Activated CD8-positive, alpha-beta memory T cell treated with anti-CD3 and anti-CD28 coated beads, Interleukin-2, amount 50 U/mL, for 1 hour (primary cell): ENCODE data around the gene OBSCN.

Source experiments
- DNase-seq: peaks from one replicate; pipeline ENCODE4 v3.0.0-alpha.2; 2020; ENCODE audit errors: extremely low read depth

Gene OBSCN

GRCh38 chr1:228354390-228355320 lies 146.8 kb downstream of the OBSCN start:
- DNase-seq, result no peak

GRCh38 chr1:228356897-228357680 lies 149.2 kb downstream of the OBSCN start:
- DNase-seq, result no peak

DNA sequence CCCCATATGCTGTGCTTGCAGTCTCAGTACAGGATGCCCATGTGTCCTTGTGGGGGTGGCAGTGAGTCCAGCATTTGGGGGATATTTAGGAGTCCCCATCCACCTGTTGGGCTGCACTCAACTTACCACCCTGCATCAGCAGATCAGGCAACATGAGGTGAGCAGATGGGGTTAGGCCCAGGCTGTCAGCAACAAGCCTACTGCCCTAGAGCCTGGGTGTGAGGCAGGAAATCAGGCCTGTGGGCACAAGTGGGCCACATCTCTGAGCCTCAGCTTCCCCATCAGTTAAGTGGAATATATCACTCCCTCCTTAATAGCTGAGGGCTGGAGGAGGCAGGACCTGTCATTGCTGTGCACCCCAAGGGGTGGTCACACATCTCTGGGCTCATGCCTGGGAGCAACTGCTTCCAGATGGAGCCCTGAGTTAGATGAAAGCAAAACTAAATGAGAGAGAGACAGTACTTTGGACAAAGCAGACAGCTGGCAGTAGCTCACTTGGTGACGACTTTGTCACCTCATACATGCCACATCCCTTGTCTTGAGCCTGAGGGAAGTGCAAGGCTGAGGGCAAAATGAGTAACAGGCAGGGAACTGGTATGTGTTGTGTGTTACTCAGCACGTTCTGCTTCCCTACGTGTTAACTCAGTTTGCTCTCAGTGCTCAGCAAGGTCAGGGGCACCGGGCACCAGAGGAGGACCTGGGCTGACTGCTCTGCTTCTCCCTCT lies 150.4 kb downstream of the OBSCN start:
- DNase-seq, result no peak

DNA sequence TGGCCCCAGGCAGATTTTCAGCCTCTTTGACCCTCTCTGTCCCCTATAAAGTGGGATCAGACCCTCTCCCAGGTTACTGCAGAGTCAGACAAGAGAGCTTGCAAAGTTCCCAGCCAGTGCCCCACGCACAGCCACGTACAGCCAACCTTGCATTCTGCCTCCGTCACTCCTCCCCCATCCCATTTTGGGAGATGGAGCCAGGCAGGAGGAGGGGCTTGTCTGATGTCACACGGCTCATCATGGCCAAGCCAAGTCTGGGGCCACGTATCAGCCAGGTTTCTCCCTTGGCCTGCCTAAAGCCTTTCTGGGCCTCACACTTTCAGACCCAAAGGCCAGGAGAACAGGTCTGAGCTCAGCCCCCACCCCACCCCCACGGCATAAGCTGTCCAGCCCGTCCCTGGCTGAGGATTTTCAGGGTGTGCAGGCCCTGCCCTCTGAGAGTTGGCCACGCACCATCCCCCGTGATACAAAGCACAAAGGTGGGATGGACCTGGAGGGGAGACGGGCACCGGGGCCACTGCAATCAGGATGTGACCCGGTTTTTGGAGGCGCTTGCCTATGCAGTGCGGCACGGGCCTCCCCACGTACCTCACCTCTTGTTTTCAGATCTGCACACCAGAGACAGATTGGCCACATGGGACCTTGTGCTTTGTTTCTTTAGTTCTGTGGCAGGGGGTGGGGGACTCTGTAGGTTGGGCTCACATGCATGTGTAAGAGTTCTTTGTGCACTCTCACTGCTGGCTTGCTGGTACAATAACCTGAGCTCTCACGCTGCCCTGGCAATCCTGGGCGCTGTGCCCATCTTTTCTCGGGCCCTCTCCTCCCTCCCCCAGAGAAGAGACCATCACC lies 151.1 kb downstream of the OBSCN start:
- no peak for DNase-seq

GRCh38 chr1:228359613-228360532 lies 152.0 kb downstream of the OBSCN start:
- no peak for DNase-seq

- no peak for DNase-seq
Observed at GRCh38 chr1:228360533-228361313, 152.9 kb downstream of the OBSCN start.

- no peak for DNase-seq
Observed at GRCh38 chr1:228361314-228362140, 153.7 kb downstream of the OBSCN start.

DNA sequence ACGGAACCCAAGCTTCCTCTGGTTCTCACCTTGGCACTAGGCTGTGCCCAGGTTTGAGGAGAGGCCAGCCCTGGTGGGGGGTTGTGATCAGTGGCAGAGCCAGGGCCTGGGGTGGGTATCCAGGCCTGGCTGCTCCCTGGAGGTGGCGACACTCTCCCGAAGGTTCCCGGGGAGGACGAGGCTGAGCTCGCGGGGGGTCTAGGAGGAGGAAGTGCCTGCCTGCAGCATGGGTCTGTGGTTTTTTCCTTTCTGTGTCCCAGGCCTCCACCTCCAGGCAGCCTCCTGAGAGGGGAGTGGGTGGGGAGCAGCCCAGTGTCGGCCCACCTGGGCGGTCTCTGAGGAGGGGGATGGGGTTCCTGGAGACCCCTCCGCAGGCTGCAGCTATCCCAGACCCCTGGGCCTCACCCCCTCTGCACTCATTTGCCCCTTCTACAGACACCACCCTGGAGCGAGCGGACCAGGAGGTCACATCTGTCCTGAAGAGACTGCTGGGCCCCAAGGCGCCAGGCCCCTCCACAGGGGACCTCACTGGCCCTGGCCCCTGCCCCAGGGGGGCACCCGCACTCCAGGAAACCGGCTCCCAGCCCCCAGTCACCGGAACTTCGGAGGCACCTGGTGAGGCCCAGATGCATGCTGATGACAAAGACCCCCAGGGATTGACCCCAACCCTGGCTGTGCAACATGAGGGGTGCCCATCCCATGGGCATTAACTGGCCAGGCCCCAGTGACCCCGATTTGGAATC lies 154.5 kb downstream of the OBSCN start:
- no peak for DNase-seq

DNA sequence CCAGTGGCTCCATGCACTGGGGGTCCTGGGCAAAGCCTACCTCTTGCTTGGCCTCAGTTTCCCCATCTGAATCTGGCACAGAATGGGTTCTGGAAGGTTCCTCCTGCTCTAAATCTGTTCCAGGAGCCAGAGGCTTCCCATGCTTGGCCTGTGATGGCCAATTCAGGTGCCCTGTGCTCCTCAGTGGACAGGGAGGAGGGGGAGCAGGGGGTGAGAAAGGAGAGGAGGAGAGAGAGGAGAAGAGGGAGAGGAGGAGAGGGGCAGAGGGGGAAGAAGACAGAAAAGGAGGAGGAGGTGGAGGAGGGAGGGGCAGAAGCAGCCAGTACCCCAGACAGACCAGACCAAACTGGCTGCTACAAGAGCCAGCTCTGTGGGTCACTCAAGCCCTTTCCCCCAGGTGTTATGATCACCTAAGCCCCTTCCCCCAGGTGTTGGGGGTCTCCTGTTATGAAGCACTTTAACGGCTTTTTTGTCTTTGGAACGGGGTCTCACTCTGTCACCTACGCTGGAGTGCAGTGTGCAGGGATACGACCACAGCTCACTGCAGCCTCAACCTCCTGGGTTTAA lies 155.1 kb downstream of the OBSCN start:
- no peak for DNase-seq

GRCh38 chr1:228363686-228364067 lies 155.8 kb downstream of the OBSCN start:
- no peak for DNase-seq

GRCh38 chr1:228364068-228364705 lies 156.3 kb downstream of the OBSCN start:
- no peak for DNase-seq

DNA sequence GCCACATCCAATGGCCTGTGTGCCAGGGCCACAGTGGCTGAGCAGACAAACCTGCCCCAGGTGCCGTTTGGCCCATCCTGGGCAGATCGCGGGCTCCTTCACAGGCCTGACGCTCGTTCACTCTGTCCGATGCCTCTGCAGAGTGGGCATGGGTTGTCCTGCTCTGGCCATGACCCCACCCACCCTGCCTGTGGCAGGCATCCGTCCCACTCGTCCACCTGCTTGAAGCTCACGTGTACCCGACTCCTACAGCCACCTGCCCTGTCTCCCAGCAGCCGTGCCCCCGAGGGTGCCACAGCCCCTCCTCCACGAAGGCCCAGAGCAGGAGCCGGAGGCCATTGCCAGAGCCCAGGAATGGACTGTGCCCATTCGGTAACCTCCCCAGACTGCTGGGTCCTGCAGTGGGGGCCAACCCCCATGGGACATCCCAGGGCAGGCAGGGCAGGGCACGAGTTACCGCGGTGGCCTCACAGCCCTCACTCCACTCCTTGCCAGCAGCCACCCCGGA lies 156.9 kb downstream of the OBSCN start:
- no peak for DNase-seq

DNA sequence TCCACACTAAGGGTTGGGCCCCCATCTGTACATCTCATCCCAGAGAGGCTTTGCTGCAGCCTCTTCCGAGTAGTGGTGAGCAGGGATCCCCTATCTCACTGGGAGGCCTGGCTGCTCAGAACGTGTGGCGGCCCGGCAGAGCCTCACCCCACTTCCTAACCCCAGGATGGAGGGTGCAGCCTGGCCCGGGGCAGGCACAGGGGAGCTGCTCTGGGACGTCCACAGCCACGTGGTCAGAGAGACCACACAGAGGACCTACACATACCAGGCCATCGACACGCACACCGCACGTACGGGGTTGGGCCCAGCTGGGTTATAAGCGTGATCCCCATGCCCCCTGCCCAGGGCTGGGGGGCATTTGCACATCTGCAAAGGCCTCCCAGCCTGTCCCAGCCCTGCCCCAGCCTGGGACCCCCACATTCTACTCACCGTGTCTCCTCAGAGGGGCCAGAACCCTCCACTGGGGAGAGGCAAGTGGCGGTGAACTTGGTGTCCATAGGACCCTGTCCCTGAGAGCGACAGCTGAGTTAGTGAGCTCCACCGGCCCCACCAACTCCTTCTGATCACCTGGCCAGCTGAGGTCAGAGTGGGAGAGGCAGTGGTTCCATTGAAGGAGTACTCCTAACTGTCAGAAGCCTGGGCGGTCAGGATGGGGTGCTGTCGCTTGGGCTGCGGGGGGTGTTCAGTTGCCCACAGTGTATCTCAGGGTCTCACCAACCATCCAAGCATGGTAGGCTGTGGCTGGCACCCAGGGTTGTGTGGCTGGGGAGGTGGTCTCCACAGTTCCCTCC lies 157.6 kb downstream of the OBSCN start:
- no peak for DNase-seq

DNA sequence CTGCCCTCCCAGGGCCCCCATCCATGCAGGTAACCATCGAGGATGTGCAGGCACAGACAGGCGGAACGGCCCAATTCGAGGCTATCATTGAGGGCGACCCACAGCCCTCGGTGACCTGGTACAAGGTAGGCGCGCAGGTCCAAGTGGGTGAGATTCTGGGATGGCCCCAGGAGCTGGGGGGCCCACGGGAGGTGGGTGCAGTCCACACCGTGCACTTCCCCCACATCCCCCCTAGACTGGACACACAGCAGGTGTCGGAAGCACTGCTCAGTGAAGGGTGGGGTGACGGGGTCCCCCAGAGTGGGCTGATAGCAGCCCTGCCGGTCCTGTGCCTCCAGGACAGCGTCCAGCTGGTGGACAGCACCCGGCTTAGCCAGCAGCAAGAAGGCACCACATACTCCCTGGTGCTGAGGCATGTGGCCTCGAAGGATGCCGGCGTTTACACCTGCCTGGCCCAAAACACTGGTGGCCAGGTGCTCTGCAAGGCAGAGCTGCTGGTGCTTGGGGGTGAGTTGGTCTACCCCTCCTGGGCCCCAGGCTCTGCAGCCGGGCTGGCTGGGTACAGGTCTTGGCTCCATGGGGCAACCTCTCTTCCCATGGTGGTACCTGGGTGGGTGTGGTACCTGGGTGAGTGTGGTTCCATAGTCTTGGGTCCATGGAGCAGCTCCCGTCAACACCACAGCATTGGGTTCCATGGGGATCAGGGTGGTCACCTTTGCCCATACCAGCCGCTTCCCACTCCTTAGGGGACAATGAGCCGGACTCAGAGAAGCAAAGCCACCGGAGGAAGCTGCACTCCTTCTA lies 158.4 kb downstream of the OBSCN start:
- no peak for DNase-seq
